ENCODE results near the gene MOGAT3. TPM values are rescaled to one million over a fixed set of nuclear protein-coding genes. Genes with fewer than 3 reads are reported as not detected.

The MOGAT3 gene
- total RNA-seq, 1 experiment from 2014 or later, result not detected

DNA sequence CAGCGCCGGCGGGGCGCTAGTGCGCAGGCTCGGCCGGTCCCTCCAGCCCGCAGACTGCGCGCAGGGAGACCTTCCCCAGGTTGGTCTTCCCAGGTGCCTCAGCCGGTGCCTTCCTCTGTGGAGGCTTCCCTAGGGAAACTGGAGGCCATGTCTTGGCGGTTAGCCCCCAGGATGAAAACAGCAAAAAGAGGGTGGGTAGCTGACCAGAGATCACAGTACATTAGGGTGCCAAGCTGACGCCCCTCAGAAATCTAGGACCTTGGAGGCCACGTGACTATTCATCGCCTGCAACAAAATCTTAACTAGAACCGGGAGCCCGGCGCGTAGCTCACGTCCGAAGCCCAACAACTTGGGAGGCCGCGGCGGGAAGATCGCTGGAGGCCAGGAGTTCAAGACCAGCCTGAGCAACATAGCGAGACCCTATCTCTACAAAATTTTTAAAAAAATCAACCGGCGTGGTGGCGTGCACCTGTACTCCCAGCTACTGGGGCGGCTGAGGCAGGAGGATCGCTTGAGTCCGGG is 44.4 kb upstream of the MOGAT3 start:
- intact Hi-C loops (cut with micrococcal nuclease; ENCODE audit: unreplicated experiment), result no loop called here
- peak overlapping the region; percentile 92 for H3K4me2 ChIP-seq
- H3F3A ChIP-seq (ENCODE audit: insufficient read depth, low read depth), result peaks cover 22% of the 10 kb centered on the region; the same call in 1 of the 2 replicates
- H3K9me2 ChIP-seq (ENCODE audit: insufficient read depth), result no peaks in the 10 kb centered on the region
- TF ChIP-seq, protein P1, sequence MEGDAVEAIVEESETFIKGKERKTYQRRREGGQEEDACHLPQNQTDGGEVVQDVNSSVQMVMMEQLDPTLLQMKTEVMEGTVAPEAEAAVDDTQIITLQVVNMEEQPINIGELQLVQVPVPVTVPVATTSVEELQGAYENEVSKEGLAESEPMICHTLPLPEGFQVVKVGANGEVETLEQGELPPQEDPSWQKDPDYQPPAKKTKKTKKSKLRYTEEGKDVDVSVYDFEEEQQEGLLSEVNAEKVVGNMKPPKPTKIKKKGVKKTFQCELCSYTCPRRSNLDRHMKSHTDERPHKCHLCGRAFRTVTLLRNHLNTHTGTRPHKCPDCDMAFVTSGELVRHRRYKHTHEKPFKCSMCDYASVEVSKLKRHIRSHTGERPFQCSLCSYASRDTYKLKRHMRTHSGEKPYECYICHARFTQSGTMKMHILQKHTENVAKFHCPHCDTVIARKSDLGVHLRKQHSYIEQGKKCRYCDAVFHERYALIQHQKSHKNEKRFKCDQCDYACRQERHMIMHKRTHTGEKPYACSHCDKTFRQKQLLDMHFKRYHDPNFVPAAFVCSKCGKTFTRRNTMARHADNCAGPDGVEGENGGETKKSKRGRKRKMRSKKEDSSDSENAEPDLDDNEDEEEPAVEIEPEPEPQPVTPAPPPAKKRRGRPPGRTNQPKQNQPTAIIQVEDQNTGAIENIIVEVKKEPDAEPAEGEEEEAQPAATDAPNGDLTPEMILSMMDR (conservative IDR thresholded peaks at IDR 0.05), result no peak
- no peak for DNase-seq
- H3K4me3 ChIP-seq, result peak overlapping the region; percentile 98
- peaks cover 27% of the 10 kb centered on the region for H4K20me1 ChIP-seq (ENCODE audit: insufficient read depth)
- H3K9me3 ChIP-seq (ENCODE audit: insufficient read depth, low read depth), result no peaks in the 10 kb centered on the region
- CTCF ChIA-PET, result interaction anchor here (1.1 to 2.1 kb wide), 3 partner anchors 27 to 540 kb away, joined by 5 to 22 read pairs (median 7); partner anchors contain the start of genes PLOD3, POP7 and ZNHIT1
- POLR2A ChIA-PET (ENCODE audit: unreplicated experiment), result no interaction called here
- peaks cover 18% of the 10 kb centered on the region for H3K4me1 ChIP-seq (replicated peaks; ENCODE audit: insufficient read depth)
- 0 out of 2 replicates have a peak, but pooled peaks cover 9% of the 10 kb centered on the region for H3K36me3 ChIP-seq (ENCODE audit: low read depth)
- H2AFZ ChIP-seq, result peak overlapping the region; percentile 94
- no peaks in the 10 kb centered on the region for H3K27me3 ChIP-seq (ENCODE audit: insufficient read depth, low read depth)
- peaks cover 51% of the 10 kb centered on the region for H3K79me2 ChIP-seq (ENCODE audit: low read depth)
- BruUV-seq (replicated peaks), result TSS peak; percentile 82
- peak overlapping the region; percentile 52; the same call in 1 of the 2 replicates for H3K27ac ChIP-seq

DNA sequence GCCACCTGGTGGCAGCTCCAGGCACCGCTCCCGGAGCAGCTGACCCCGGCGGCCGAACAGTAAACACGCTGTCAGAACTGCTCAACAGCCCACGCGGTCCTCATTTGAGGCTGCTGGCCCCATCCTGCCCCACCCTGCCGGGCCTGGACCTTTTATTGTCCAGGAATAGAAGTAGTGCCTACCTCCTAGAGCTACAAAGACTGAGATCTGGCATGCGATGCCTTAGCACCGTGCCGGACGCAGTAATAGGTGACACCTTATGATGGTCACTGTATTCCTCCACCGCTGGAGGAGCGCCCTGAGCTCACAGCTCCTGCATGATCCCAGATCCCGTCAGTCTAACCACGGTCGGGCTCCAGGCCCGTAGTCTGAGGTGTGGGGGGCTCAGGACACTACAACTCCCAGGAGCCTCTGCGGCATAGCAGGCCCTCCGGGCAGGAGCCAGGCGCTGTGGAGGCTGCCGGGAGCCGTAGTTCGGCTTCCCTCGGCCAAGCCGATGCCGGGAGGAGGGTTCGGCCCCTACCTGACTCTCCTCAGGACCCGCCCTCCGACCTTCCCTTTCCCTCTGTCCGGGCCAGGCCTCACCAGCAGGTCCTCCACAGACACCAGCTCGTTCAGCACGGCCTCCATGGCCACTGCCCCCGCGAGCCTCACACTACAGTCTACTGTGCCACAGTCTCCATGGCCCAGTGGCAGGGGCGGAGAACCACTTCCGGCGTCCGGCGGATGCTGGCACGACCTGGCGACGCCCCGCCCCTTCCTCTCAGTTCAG is 43.7 kb upstream of the MOGAT3 start, which contains the start of gene FIS1:
Gene FIS1, minus strand, starts transcription at position 707 of the 772 bp plus-strand sequence. Its CDS starts 77 bp downstream, at position 630.
- H3K9me3 ChIP-seq (ENCODE audit: insufficient read depth, low read depth), result no peaks in the 10 kb centered on the region
- TF ChIP-seq EZH2 (IDR thresholded peaks at IDR 0.05; ENCODE audit: low read depth), result no peak
- TF ChIP-seq, protein P1 (conservative IDR thresholded peaks at IDR 0.05), result peak; percentile 63
- H3K27me3 ChIP-seq (ENCODE audit: insufficient read depth, low read depth), result no peaks in the 10 kb centered on the region
- intact Hi-C loops (cut with micrococcal nuclease; ENCODE audit: unreplicated experiment), result loop anchor here (1.0 kb wide), 4 partner anchors 8 to 100 kb away; partner anchors contain the start of gene ZNHIT1
- peaks cover 44% of the 10 kb centered on the region for H3K79me2 ChIP-seq (ENCODE audit: low read depth)
- peak within 1 kb of the TSS; percentile 98 for H3K4me3 ChIP-seq
- peaks cover 16% of the 10 kb centered on the region for H3K4me1 ChIP-seq (replicated peaks; ENCODE audit: insufficient read depth)
- no TSS peak for BruUV-seq (replicated peaks)
- CTCF ChIA-PET, result interaction anchor here (0.6 to 2.1 kb wide), 8 partner anchors 12 to 539 kb away, joined by 3 to 22 read pairs (median 6); partner anchors contain the start of genes PLOD3, POP7, SLC12A9 and ZNHIT1
- H2AFZ ChIP-seq, result peak within 1 kb of the TSS; percentile 94
- H3F3A ChIP-seq (ENCODE audit: insufficient read depth, low read depth), result peaks cover 22% of the 10 kb centered on the region; the same call in 1 of the 2 replicates
- H4K20me1 ChIP-seq (ENCODE audit: insufficient read depth), result peaks cover 27% of the 10 kb centered on the region
- H3K9me2 ChIP-seq (ENCODE audit: insufficient read depth), result no peaks in the 10 kb centered on the region
- H3K4me2 ChIP-seq, result peak within 1 kb of the TSS; percentile 92
- 0 out of 2 replicates have a peak, but pooled peaks cover 9% of the 10 kb centered on the region for H3K36me3 ChIP-seq (ENCODE audit: low read depth)
- DNase-seq, result peak; percentile 74 to 95
- peak within 1 kb of the TSS; percentile 52 for H3K27ac ChIP-seq
- POLR2A ChIA-PET (ENCODE audit: unreplicated experiment), result interaction anchor here (0.6 to 0.7 kb wide), 2 partner anchors 58 to 393 kb away, joined by 5 to 6 read pairs; no protein-coding TSS in a partner anchor
